ENCODE results near the gene ARHGEF6. TPM values are rescaled to one million over a fixed set of nuclear protein-coding genes. Genes with fewer than 3 reads are reported as not detected.
A peak's percentile ranks its signal among the peaks of the same experiment; 100 is the strongest.

Gene ARHGEF6
- total RNA-seq, 1 donor from 2014 or later = 37.4 TPM

DNA sequence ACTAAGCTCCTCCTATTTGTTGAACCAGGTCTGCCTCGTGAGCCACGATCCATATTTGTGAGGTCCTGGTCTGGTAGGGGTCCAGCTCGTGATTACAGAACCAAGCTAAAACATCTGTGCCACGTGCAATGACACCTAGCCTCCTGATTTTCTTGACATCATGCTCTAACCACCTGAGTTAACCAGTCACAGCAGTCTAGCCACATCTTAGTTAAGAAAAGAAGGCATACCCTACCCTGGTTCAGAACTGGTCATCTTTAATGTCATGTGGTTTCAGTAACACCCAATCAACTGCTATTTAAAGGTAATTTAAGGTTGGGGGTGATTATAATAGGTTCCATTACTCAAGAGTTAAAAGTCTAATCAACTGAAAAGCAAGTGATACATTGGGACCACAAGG, 28.4 kb downstream of the ARHGEF6 start:
- Mint-ChIP-seq H3K4me3 (no peak overlapping the region), H3K36me3 (ENCODE audit: low read depth) (peaks cover 15% of the 10 kb centered on the region), H3K4me1 (peaks cover 49% of the 10 kb centered on the region), H3K27ac (no peak overlapping the region), H3K9me3 (no peaks in the 10 kb centered on the region), H3K27me3 (no peaks in the 10 kb centered on the region)
- DNase-seq = no peak
- intact Hi-C loops (cut with micrococcal nuclease) = no loop called here

DNA sequence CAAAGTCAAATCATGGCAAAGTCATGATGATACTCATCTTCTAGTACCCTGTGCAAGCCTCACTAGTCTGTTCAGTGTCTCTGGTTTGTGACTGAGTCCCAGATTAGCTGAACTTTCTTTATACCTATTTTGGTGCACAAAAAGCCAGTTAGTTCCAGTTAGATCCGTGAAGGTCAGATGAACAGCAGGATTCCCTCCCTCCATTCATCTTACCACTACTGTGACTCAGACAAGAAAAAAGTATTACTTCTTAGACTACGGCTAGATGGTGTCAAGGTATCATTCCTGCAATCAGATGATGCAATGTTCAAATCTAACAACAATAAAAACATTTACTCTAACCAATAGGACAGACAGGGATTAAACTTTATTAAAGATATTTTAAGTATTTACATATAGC, 30.4 kb downstream of the ARHGEF6 start:
- intact Hi-C loops (cut with micrococcal nuclease) = no loop called here
- no peaks in the 10 kb centered on the region for H3K9me3 Mint-ChIP-seq
- no peaks in the 10 kb centered on the region for H3K27me3 Mint-ChIP-seq
- H3K4me1 Mint-ChIP-seq = peaks cover 55% of the 10 kb centered on the region
- H3K36me3 Mint-ChIP-seq (ENCODE audit: low read depth) = peaks cover 20% of the 10 kb centered on the region
- peak overlapping the region; percentile 78 for H3K27ac Mint-ChIP-seq
- no peak for DNase-seq
- H3K4me3 Mint-ChIP-seq = peak overlapping the region; percentile 19

DNA sequence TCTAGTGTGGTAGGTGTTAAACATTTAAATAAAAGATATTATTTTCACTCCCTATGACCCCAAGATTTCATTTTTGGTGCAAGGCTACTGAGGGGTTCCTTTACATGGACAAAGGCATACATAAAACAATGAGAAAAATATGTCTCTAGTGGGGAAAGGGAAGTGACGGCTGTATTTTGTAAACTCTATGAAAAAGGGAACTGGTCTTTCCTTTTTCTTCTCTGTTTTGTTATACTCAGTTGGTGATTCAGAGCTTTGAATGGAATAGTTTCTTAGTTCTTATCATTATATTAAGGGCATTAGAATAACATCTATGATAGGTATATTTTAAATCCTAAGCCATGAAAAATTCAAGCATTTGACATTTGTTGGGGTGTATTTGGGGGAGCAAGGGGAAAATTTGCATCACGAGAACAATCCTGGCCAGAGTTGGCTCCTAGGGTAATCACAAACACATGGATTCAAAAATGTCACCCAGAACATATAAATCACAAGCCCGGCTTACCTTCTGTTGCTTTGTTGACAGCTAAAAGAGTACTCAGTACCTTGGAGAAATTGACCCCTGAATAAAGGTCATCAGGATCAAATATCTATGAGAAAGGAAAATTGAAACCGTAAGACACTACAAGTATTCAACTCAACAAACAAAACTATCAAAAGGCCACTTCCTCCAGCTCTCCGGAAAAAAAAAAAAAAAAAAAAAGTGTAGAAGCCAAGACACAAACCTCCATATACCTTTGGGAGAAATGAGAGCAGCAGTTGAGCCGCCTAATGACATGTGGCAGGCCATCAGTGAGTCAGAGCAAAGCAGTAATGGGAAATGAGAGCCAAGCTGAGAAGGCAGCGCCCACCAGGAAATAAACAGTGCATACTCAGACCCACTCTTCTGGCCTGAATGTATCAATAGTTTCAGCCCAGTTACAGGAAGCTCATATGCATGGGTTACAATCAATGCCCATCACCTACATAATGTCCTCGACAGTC, 33.4 kb downstream of the ARHGEF6 start:
- peak overlapping the region; percentile 90 for H3K27ac Mint-ChIP-seq
- H3K36me3 Mint-ChIP-seq (ENCODE audit: low read depth) = peaks cover 43% of the 10 kb centered on the region
- DNase-seq = no peak
- peaks cover 71% of the 10 kb centered on the region for H3K4me1 Mint-ChIP-seq
- peak overlapping the region; percentile 69 for H3K4me3 Mint-ChIP-seq
- no peaks in the 10 kb centered on the region for H3K27me3 Mint-ChIP-seq
- H3K9me3 Mint-ChIP-seq = no peaks in the 10 kb centered on the region
- intact Hi-C loops (cut with micrococcal nuclease) = loop anchor here (2.0 to 5.0 kb wide), 3 partner anchors 14 to 35 kb away; no protein-coding TSS in a partner anchor

DNA sequence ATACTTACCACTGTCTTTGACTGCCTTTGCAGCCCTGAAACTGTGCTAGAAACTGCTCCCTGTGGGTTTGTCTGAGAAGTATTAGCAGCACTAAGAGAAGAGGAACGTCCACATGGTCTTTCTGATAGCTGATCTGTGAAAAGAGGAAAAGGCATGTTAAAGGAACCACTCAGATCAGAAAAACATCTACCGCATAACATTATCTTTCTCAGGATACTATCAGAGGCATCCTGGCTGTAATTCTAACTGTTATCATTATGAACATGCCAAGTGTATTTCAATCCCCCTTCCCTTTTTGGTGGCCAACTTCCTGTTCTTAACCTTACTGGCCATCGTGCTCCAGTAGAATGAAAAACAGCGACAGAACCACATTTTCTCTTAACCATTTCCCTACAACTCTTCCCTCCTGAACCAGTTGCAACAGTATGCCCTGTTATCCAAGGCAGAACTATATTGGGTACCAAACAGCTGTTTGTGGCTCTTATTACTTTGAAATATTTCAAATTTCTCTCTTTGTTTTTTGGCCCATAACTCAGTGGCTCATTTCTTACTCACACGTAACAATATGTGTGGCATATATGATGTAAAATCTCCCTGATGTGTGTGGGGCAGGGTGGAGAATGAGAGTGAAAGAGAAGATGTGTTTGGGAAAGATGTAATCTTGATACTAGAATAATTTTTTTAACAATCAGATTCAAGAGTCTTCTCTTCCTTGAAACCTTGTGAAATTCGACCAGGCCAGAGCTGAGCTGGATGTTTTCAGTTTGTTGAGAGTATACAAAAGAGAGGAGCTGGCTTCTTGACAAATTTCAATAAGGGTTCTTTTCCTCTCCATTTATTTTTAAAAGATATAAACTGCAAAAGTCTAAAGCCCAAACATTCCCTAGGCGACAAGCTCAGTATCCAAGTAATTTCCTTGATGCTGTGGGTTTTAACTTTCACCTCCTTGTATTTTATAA, 35.2 kb downstream of the ARHGEF6 start:
- intact Hi-C loops (cut with micrococcal nuclease) = loop anchor here (2.0 to 5.0 kb wide), 4 partner anchors 13 to 33 kb away; no protein-coding TSS in a partner anchor
- no peaks in the 10 kb centered on the region for H3K9me3 Mint-ChIP-seq
- H3K27me3 Mint-ChIP-seq = no peaks in the 10 kb centered on the region
- no peak for DNase-seq
- H3K4me3 Mint-ChIP-seq = peak overlapping the region; percentile 59
- H3K4me1 Mint-ChIP-seq = peaks cover 63% of the 10 kb centered on the region
- peak overlapping the region; percentile 85 for H3K27ac Mint-ChIP-seq
- peaks cover 42% of the 10 kb centered on the region for H3K36me3 Mint-ChIP-seq (ENCODE audit: low read depth)

DNA sequence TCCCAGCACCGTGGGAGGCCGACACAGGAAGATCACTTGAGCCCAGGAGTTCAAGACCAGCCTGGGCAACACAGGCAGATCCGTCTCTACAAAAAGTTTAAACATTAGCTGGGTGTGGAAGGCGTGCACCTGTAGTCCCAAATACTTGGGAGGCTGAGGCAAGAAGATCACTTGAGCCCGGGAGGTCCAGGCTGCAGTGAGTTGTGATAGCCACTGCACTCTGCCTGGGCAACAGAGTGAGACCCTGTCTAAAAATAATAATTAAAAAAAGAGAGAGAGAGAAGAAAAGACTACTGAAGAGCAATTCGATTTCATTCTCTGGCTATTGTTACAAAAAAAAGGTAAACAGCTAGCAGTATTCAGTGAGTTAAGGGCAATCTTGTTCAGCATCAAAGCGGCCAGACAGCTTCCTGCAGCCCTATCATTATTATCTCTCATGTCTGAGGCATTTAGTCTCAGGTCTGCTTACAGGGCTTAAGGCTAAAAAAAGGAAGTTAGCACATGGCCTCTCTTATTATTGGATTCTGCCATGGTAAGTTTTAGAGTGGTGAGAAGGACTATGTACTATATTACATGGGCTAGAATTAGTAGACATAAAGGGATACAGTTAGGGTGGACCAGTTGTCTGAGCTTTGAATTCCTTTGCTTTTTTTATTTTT, 37.9 kb downstream of the ARHGEF6 start:
- Mint-ChIP-seq H3K27ac (peak overlapping the region; percentile 85), H3K4me1 (peaks cover 55% of the 10 kb centered on the region), H3K27me3 (no peaks in the 10 kb centered on the region), H3K36me3 (ENCODE audit: low read depth) (peaks cover 58% of the 10 kb centered on the region), H3K9me3 (no peaks in the 10 kb centered on the region), H3K4me3 (no peak overlapping the region)
- DNase-seq = no peak
- intact Hi-C loops (cut with micrococcal nuclease) = no loop called here

DNA sequence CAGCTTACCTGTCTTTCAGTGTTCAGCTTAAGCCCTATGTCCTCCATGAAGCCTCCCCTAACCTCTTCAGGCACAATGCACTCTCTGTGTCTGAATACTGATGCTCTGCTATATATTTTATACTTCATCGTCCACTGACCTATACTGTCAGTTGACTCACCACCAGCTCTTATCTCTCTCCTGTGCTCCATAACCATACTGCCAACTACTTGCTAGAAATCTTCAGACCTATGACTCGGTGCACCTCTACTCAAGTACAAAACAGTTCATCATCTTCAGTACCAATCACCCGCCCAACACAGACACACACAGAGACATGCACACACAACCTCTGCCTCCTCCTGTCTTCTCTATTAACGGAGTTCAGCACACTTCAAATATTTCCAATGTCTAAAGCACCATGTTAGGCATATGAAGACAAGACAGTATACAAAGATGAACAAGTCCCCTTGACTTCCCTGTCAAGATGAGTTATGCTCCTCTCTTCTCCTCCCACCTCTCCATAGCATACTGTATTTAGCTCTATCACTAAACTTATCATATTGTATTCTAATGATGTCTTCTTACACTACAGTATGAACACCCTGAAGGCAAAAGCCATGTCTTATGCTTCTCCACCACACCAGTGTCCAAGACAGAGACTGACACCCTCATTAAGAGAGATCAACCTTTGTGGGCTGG, 42.5 kb downstream of the ARHGEF6 start:
- Mint-ChIP-seq H3K9me3 (no peaks in the 10 kb centered on the region), H3K36me3 (ENCODE audit: low read depth) (peaks cover 42% of the 10 kb centered on the region), H3K27me3 (no peaks in the 10 kb centered on the region), H3K27ac (peak overlapping the region; percentile 1), H3K4me1 (peaks cover 31% of the 10 kb centered on the region), H3K4me3 (no peak overlapping the region)
- no peak for DNase-seq
- intact Hi-C loops (cut with micrococcal nuclease) = no loop called here

DNA sequence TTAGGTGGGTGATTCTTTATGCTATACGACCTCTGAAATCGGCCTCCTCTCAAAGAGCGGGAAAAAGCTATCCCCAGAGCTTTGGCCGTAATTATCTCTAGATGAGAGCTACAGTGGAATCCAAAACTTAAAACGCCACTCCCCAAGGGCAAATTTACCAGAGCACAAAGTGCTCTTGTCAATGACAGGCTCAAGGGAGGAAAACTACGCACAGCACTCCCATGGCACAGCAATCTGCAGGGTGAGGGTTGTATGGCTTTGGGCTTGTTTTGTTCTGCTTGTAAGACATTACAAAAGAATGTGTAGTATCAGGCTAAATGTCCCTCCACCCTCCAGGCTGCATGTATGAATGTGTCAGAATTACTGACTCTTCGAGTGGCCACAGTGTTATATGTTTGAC, 44.0 kb downstream of the ARHGEF6 start:
- H3K27ac Mint-ChIP-seq = no peak overlapping the region
- peaks cover 38% of the 10 kb centered on the region for H3K36me3 Mint-ChIP-seq (ENCODE audit: low read depth)
- H3K27me3 Mint-ChIP-seq = no peaks in the 10 kb centered on the region
- no peak overlapping the region for H3K4me3 Mint-ChIP-seq
- no peaks in the 10 kb centered on the region for H3K9me3 Mint-ChIP-seq
- peaks cover 32% of the 10 kb centered on the region for H3K4me1 Mint-ChIP-seq
- intact Hi-C loops (cut with micrococcal nuclease) = no loop called here
- no peak for DNase-seq

DNA sequence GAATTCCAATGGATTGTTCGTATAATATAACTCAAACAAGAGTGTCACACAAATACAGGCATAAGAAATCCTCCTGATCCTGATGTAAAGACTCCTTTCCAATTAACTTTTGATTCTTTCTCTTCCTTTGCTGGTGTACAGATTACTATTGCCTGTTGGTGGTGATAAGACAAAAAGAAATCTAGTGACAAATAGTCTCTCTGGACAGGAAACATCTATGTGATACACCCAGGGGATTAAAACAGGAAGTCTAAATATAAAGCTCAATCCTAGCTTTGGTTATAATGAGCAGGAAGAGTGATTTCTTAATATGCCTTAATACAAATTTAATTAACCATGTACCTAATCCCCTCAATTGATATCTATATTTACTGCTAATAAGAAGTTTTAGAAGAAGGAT, 45.1 kb downstream of the ARHGEF6 start:
- peaks cover 44% of the 10 kb centered on the region for H3K36me3 Mint-ChIP-seq (ENCODE audit: low read depth)

DNA sequence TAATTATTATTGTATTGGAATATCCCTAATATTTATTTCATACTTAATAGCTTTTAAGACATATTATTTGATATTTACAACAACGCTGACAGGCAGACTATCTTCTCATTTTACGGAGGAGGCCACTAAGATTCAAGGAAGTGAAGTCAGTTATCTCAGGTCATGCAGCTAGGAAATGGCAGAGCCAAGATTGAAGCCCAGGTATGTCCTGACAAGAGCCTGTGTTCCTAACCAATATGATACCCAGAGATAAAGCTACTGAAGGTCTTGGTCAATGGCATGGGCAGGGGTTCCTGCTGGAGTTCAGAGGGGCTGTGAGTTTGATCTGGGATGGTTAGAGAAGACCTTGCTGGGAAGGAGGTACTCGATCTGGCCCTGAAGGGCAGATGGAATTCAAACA, 47.1 kb downstream of the ARHGEF6 start:
- intact Hi-C loops (cut with micrococcal nuclease) = loop anchor here (2.0 to 5.0 kb wide), 2 partner anchors 13 to 34 kb away; no protein-coding TSS in a partner anchor

More for the DNA sequence above, 45.1 kb downstream of the ARHGEF6 start:
- Mint-ChIP-seq H3K4me3 (no peak overlapping the region), H3K4me1 (peaks cover 38% of the 10 kb centered on the region), H3K9me3 (no peaks in the 10 kb centered on the region), H3K27me3 (no peaks in the 10 kb centered on the region), H3K27ac (no peak overlapping the region)
- no peak for DNase-seq
- intact Hi-C loops (cut with micrococcal nuclease) = no loop called here

DNA sequence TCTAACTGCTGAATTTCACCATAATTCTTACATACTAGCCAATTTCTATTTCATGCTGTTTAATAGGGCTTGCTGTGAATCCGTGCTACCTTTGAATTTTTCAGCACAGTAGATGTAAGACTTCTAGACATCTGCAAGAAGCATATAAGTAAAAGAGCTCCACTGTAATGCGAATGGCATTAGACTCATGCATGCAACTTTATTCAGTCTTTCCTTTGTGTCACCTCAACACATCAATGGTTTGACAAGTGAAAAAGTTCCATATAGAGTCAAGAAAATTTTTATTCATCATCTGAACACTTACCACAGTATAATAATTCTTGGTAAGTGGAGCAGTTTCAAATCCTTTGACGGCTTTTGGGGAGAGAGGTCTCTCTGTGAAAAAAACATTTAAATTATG, 48.9 kb downstream of the ARHGEF6 start:
- no peaks in the 10 kb centered on the region for H3K9me3 Mint-ChIP-seq
- intact Hi-C loops (cut with micrococcal nuclease) = loop anchor here (2.0 to 5.0 kb wide), 3 partner anchors 15 to 36 kb away; no protein-coding TSS in a partner anchor
- H3K27me3 Mint-ChIP-seq = no peaks in the 10 kb centered on the region
- H3K36me3 Mint-ChIP-seq (ENCODE audit: low read depth) = peaks cover 29% of the 10 kb centered on the region
- no peak for DNase-seq
- peaks cover 38% of the 10 kb centered on the region for H3K4me1 Mint-ChIP-seq
- H3K27ac Mint-ChIP-seq = peak overlapping the region; percentile 48
- no peak overlapping the region for H3K4me3 Mint-ChIP-seq

More for the DNA sequence above, 47.1 kb downstream of the ARHGEF6 start:
- Mint-ChIP-seq H3K4me3 (no peak overlapping the region), H3K36me3 (ENCODE audit: low read depth) (peaks cover 31% of the 10 kb centered on the region), H3K27ac (peak overlapping the region; percentile 35), H3K9me3 (no peaks in the 10 kb centered on the region), H3K27me3 (no peaks in the 10 kb centered on the region), H3K4me1 (peaks cover 34% of the 10 kb centered on the region)
- DNase-seq = peak; percentile 33

DNA sequence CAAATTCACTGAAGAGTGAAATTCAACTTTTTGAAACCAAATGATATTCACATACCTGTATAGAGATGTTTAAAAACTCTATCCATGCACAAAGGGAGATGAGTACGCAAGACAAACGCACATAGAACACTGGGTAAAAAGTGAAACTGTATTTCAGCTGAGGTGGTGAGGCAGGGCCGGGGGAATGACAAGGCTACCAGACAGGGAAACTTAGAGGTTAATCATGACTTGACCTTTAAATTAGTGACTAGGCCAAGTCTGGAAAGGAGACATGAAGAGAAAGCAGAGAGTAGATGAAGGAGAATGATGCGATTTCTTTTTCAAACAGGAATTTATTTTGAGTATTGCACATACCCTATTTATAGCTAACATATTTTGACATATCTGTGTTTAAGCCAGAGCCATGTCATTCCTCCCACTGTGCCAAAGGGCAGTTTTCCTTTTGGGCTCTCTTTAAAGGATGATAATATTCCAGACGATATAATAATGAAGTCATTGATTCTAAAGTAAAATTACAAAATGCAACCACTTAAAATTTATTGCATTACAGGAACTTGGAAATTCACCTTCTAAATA, 49.4 kb downstream of the ARHGEF6 start:
- H3K4me3 Mint-ChIP-seq = peak overlapping the region; percentile 70
- H3K36me3 Mint-ChIP-seq (ENCODE audit: low read depth) = peaks cover 25% of the 10 kb centered on the region
- H3K4me1 Mint-ChIP-seq = peaks cover 43% of the 10 kb centered on the region
- H3K9me3 Mint-ChIP-seq = no peaks in the 10 kb centered on the region
- intact Hi-C loops (cut with micrococcal nuclease) = loop anchor here (2.0 to 5.0 kb wide), 2 partner anchors 20 to 36 kb away; no protein-coding TSS in a partner anchor
- H3K27ac Mint-ChIP-seq = peak overlapping the region; percentile 55
- no peak for DNase-seq
- no peaks in the 10 kb centered on the region for H3K27me3 Mint-ChIP-seq

DNA sequence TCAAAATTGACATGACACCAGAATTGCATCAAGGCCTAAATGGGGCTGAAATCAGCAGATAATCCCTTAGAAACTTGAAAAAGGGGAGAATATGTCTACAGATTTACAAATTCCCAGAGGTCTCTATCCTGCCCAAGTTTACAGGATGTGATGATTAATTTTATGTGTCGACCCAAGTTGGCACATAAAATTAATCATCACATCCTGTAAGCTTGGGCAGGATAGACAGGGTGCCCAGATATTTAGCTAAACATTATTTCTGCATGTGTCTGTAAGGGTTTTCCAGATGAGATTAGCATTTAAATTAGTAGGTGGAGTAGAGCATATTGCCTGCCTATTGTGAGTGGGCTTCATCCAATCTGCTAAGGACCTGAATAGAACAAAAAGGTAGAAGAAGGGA, 52.3 kb downstream of the ARHGEF6 start:
- DNase-seq = no peak
- intact Hi-C loops (cut with micrococcal nuclease) = no loop called here
- peak overlapping the region; percentile 20 for H3K27ac Mint-ChIP-seq
- peaks cover 25% of the 10 kb centered on the region for H3K36me3 Mint-ChIP-seq (ENCODE audit: low read depth)
- no peaks in the 10 kb centered on the region for H3K27me3 Mint-ChIP-seq
- peaks cover 32% of the 10 kb centered on the region for H3K4me1 Mint-ChIP-seq
- H3K9me3 Mint-ChIP-seq = no peaks in the 10 kb centered on the region
- H3K4me3 Mint-ChIP-seq = no peak overlapping the region
